GM19239 (cell line): Measurements from ENCODE around the gene MAGI2.

Experiments
- DNase-seq: peaks from one replicate; pipeline ENCODE4 v3.0.0; 2011; ENCODE audit warnings: low spot score; ENCODE audit not compliant: insufficient read length
- FAIRE-seq: peaks from 2 replicates; lab custom pipeline; 2011; peaks lifted over from hg19 to GRCh38; lab: Jason Lieb, UNC

Gene MAGI2

DNA sequence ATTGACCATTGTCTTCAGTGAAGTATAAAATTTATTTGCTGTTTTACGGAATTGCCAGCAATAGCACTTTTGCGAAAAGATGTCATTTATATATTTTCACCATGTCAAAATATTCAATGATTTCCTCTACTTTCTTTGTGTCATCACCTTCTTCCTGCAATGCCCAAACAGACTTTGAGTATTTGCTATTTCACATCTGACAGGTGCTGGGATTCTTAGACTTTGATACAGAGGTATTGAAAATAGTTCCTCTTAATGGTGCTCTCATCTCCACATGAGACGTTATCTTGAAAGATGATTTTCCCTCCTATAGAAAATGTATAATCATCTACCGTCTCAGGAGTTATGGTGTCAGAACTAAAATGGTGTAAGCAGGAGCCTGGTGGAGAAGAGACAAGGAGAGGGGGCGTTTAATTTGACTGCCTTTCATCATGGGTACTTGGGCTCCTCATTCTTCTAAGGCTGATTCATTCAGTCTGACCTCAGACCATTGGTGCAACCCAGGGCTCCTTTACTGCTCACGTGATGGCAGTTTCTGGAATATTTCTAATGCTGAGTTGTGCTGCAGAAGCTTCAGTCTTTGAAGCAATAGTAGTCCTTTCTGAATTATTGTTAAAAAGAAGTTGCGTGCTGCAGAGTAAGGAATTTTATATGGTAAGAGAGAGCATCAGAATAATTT, 1250.3 kb downstream of the MAGI2 start:
- FAIRE-seq, result no peak
- DNase-seq, result no peak

DNA sequence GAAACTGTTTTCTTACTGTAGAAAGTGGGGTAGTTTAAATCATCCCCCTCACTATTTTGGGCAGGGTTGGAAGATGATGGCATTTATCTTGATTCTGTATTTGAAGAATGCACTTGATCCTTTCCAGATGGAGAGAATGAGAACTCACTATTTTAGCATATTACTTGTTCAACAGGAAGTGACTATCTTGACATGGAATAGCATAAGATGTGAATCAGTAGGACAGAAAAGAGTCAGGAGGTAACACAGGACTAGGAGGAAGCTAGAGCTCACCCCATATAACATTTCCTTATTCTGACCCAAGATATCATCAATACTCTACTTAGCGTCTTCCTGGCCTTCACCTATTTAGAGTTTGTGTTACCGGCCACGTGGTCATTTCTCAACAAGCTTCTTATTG, 1254.7 kb downstream of the MAGI2 start:
- FAIRE-seq, result no peak

GRCh38 chr7:78197447-78197846, 1256.0 kb downstream of the MAGI2 start:
- FAIRE-seq (no peak), DNase-seq (no peak)

More for the DNA sequence above, 1254.7 kb downstream of the MAGI2 start:
- DNase-seq, result no peak

GRCh38 chr7:78195281-78195680, 1258.2 kb downstream of the MAGI2 start:
- DNase-seq (no peak), FAIRE-seq (no peak)

DNA sequence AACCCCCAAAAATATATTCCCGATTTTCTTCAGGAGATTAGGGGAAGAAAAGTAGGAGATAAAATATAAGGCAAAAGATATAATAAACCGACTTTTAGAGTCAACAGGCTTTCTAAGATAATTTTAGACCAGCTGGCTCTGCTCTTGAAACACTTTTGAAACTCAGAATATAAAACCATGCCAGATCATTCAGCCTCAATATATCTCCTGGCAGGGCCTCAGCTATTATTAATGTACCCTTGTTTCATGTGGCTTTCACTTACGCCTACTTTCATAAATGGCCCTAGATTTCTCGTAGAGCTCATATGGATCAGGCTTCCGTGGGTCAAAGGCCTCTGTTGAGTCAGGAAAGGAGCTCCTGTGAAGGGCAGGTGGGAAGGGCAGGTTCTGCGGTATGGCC, 1258.9 kb downstream of the MAGI2 start:
- no peak for DNase-seq
- no peak for FAIRE-seq

- no peak for FAIRE-seq
- DNase-seq, result no peak
Observed at GRCh38 chr7:78191475-78192079, 1261.9 kb downstream of the MAGI2 start.

DNA sequence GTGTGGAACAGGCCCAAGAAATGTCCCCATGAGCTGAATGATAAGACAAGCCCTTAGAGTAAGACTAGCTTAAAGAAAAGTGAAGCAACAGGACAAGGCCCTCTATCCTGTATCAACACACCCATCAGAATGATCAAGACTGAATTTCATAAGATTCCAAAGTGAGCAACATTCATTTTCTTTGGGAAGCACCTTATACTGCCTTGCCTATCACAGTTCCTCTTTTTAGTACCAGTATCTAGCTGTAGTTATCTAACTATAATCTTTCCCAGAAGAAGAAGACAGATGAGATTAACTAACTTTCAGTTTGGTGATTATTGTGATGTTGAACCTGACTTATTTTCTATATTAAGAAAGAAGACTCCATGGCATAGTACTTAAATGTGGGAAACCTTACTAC, 1263.7 kb downstream of the MAGI2 start:
- FAIRE-seq (no peak), DNase-seq (no peak)

GRCh38 chr7:78185149-78185745, 1268.2 kb downstream of the MAGI2 start:
- FAIRE-seq, result no peak

GRCh38 chr7:78184299-78184698, 1269.2 kb downstream of the MAGI2 start:
- FAIRE-seq, result no peak

More at GRCh38 chr7:78185149-78185745, 1268.2 kb downstream of the MAGI2 start:
- DNase-seq, result no peak

DNA sequence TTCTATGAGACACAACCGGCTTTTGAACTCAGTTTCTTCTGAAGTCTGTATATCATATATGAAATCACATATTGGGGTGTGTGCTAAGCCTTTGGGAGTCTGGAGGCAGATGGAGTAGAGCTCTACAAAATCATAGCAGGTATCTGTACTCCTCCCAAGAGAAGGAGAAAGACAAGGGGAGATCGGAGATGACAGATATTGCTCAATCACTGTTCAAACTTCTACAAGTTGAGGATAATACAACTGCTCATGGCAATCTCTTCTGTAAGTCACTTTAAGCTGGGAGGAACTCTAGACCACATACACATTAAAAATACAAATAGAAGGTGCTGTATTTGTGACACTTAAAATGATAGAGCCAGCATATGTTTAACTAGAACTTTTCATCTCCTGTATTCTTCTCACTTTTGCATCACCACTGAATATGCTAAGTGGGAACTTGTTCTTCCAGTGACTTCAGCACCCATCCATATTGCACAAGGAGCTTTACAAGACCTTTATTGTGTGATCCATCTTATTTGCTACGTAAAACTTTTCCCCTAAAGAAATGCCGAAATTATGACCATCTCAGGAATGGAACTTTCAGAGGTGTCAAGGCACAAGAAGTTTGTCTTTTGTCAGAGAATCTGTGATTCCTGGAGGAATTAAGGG, 1273.5 kb downstream of the MAGI2 start:
- FAIRE-seq (no peak), DNase-seq (no peak)

More at GRCh38 chr7:78184299-78184698, 1269.2 kb downstream of the MAGI2 start:
- no peak for DNase-seq

GRCh38 chr7:78179211-78179610, 1274.3 kb downstream of the MAGI2 start:
- DNase-seq, result no peak
- no peak for FAIRE-seq

DNA sequence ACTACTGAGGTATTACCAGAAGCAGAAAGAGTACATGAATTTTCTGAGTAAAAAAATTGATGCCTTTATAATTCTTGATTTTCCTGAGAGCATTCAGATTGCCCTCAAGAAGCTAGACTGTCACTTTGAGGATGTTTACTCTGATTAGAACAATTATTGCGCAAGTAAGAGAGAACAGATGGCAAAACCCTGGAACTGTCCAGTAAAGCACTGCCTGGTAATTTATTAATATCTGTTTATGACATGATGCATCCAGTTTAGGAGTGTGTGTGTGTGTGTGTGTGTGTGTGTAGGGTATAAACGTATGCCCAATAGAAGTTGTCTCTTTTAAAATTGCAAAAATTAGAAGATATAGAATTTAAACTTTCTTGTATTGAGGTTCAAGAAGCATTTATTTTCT, 1275.1 kb downstream of the MAGI2 start:
- no peak for FAIRE-seq

DNA sequence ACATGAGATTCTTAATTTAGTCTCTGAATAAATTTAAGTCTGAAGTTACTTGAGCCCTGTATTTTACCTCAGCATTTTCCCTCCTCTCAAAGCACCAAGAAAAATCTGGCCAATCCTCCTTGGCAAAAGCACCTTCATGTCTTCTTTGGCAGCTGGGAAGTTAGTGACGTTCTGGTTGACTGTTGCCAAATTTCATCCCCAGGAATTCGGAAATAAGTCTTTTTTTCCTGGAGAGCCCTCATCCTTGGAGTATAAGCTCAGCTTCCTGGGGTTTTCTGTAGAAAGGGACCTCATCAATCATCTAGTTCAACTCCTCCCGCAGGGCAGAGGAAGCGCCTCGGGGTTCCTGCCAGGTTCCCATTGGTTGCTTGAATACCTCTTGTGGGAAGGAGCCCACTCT, 1277.3 kb downstream of the MAGI2 start:
- FAIRE-seq (no peak), DNase-seq (no peak)

More for the DNA sequence above, 1275.1 kb downstream of the MAGI2 start:
- DNase-seq, result no peak

DNA sequence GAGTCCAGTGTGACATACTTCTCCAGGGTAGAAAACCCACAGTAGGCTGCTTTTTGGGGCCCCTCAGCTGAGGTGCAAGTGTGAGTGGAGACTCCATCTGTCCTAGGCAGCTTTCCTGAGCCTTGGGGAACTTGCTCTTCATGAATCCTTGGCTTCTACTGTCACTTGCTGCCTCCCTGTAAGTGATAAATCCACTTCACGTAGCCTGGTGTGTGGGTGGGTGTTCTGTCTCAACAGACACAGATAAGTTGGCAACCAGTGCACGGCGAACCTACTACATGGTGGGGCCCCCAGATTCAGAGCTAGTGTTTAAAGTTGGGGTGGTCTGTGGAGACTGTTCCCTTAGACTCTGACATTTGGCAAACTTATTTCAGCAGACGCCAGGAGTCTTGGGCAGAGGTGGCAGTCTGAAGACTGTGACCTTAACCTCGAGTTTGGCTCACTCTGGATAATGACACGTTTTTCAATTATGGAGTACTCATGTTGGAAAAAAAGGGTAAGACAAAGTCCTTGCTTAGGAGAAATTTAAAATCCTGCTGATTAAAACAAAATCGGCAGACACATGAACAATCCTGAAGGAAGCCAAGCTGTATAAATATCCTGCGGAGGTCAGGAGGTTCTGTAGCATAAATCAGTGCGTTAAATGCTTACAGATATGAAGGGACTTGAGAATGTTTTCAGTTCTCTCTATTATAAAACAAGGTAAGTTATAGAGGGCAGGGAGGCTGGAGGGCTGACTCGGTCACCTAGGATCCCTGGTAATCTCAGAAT, 1278.0 kb downstream of the MAGI2 start:
- no peak for DNase-seq
- no peak for FAIRE-seq

DNA sequence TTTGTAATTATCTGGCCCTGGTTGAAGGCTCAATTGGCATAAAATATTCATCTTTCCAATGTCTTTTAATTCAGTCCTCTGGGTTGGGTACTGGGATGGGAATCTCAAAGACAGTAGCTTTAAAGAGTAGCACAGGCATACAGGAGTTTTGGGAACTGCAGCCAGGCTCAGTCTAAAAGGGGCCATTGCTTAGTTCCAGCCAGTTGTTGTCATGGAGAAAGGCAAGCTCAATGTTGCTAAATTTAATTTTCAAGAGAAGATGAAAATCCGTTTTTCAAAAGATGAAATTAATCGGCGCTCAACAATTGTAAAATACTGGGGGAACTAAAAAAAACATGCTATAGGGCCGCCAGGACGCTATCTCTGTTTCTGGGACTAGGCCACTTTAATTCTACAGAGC, 1279.8 kb downstream of the MAGI2 start:
- DNase-seq (no peak), FAIRE-seq (no peak)

DNA sequence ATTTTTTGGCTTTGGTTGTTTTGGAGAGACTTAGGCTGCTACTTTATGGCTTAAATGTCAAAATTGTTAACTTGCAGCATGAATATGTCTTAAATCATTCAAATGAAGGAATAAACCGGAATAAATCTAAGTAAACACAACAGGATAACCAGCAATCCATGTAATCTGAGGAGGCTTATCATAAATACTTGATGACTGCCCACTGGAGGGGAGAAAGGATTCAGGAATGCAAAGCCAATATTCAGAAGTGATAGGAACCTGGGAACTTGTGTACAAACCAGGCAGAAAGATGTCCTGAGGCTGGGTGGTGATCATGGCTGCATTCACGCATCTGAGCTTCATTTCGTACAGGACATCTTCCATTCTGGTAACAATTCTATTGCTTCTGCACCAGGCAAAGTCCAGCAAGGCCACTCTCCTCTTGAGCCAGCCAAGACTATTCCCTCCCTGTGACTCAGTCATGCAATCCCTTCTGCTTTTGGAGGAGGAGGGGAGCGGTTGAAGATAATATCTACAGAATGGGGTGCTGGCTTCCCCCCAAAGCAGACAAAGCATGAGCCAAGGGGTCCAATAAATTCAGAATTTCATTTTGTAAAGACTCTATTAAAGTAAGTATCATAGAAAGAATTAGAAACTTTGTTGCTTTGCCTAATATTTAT, 1280.4 kb downstream of the MAGI2 start:
- DNase-seq (no peak), FAIRE-seq (no peak)

GRCh38 chr7:78172267-78172757, 1281.2 kb downstream of the MAGI2 start:
- FAIRE-seq, result no peak
- DNase-seq, result no peak

DNA sequence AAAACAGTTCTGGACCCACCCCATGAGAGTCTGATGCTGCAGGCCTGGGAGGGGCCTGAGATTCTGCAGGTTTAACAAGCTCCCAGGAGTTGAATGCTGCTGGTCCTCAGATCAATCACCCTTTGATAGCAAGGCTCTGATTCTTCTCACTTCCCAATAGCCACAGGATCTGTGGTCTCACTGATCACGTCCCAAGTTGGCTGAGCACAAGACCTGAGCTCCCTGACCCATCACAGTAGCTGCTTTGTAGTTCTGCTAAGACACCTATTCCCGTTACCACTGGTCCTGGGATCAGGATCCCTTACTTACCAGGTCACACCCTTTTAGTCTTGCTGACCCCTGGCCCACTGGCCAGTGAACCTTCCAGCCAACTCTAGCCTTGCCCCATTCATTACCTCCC, 1282.1 kb downstream of the MAGI2 start:
- no peak for DNase-seq
- FAIRE-seq, result no peak

DNA sequence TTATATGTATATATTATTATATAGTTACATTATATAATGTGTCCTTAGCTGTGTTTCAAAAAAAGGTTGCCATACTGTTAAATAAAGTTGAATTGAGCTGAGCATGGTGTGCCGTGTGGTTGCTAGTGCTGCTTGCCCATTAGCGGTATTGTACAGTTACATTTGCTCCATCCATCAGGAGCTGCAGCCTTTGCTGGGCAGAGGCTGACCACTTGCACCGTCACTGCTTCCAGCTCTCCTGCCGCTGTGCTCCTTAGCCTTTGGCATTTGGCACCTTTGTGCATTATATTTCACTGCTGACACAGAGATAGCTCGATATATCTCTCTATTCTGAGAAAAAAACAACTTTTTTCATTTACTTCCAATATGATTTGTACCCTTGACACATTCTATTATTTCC, 1282.7 kb downstream of the MAGI2 start:
- FAIRE-seq (no peak), DNase-seq (no peak)

DNA sequence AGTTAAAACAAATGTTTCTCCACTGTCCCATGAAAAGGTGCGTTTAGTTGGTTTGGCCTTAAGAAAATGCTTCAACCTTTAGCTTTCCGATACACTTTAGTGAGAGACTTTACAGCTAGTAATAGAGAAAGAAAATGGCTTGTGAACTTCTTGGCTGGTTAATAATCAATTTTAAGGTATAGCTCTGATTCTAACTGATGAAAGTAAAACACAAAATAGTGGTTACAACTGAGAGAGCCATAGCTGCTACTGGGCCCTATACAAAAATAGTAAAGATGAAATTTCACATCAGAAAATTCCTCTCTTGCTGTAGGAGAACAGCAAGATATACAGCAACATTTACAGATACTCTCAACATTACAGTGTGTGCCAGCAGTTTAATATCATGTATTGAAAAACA, 1283.5 kb downstream of the MAGI2 start:
- no peak for DNase-seq
- no peak for FAIRE-seq
